A673 (cell line): ENCODE measurements around the gene ING4. TPM values are rescaled to one million over a fixed set of nuclear protein-coding genes. Genes with fewer than 3 reads are reported as not detected.

Source experiments
- BruUV-seq: library from RNA; stranded (reverse); fragments of 400-500 nt; replicated peaks from 2 replicates; lab custom pipeline; 2021; lab: Mats Ljungman, UMichigan
- CTCF ChIA-PET: fragments of 300-600 bp; sonication (Branson Sonifier 250); formaldehyde crosslinking; loops from one replicate; lab custom pipeline; 2022; ENCODE audit warnings: antibody characterized with exemption; lab: Charles Lee
- POLR2A ChIA-PET: fragments of 300-600 bp; sonication (Branson Sonifier 250); formaldehyde crosslinking; loops from one replicate; lab custom pipeline; 2022; ENCODE audit warnings: antibody characterized with exemption; ENCODE audit not compliant: low non-redundant PET; lab: Charles Lee
- DNase-seq: peaks from one replicate; pipeline ENCODE4 v3.0.0-alpha.2; 2015; ENCODE audit warnings: low spot score
- H3K27ac ChIP-seq: fragments of 200-600 bp; sonication (generic); 2 replicates; pipeline ENCODE4 v1.5.1; 2016; ENCODE audit warnings: mixed run types, low read depth, mild to moderate bottlenecking, mixed read lengths, antibody characterized with exemption, low read length; ENCODE audit not compliant: poor library complexity, severe bottlenecking
- H3K27me3 ChIP-seq: fragments of 200-600 bp; sonication (generic); replicated peaks from 2 replicates; pipeline ENCODE4 v1.6.1; 2017; ENCODE audit warnings: mixed run types, low read depth, mild to moderate bottlenecking, mixed read lengths, antibody characterized with exemption, low read length; ENCODE audit not compliant: insufficient read depth, poor library complexity
- H3K36me3 ChIP-seq: fragments of 200-600 bp; sonication (generic); 2 replicates; pipeline ENCODE4 v1.6.1; 2016; ENCODE audit warnings: mixed run types, mild to moderate bottlenecking, mixed read lengths, antibody characterized with exemption, low read length; ENCODE audit not compliant: insufficient read depth, poor library complexity, severe bottlenecking
- H3K4me1 ChIP-seq: fragments of 200-600 bp; sonication (generic); 2 replicates; pipeline ENCODE4 v1.6.1; 2017; ENCODE audit warnings: mixed run types, mild to moderate bottlenecking, mixed read lengths, antibody characterized with exemption, low read length; ENCODE audit not compliant: insufficient read depth, poor library complexity, severe bottlenecking
- H3K4me3 ChIP-seq: fragments of 200-600 bp; sonication (generic); 2 replicates; pipeline ENCODE4 v1.5.1; 2016; ENCODE audit warnings: low read depth, mixed run types, mild to moderate bottlenecking, mixed read lengths, low read length; ENCODE audit not compliant: poor library complexity, severe bottlenecking
- H3K9me3 ChIP-seq: fragments of 200-600 bp; sonication (generic); 2 replicates; pipeline ENCODE4 v1.6.1; 2016; ENCODE audit warnings: mixed run types, low read depth, mild to moderate bottlenecking, mixed read lengths, antibody characterized with exemption, low read length; ENCODE audit not compliant: poor library complexity, severe bottlenecking
- EZH2 ChIP-seq: fragments of 200-600 bp; sonication (generic); IDR thresholded peaks from 2 replicates; pipeline ENCODE4 v1.6.1; 2017; ENCODE audit warnings: borderline replicate concordance, low read depth, mild to moderate bottlenecking, mixed read lengths, antibody characterized with exemption, low read length; ENCODE audit not compliant: poor library complexity, severe bottlenecking
- intact Hi-C: fragments of 100-400 bp; cut with micrococcal nuclease; formaldehyde crosslinking; loops from one replicate; pipeline ENCODE4 v1.10.0; 2022; ENCODE audit not compliant: unreplicated experiment
- total RNA-seq: library from RNA; stranded (reverse); gene quantifications from 2 replicates; pipeline ENCODE4 v1.2.3, GENCODE V29; 2021
- TF ChIP-seq, protein P1 (sequence below): fragments of 300-800, 200-600 bp; sonication (generic); conservative IDR thresholded peaks from 2 replicates; pipeline ENCODE4 v1.5.1; 2017; ENCODE audit warnings: low read depth, mild to moderate bottlenecking, antibody characterized with exemption, low read length, moderate library complexity, mixed read lengths

ING4 gene
- total RNA-seq, 1 experiment from 2014 or later: 21.4 TPM

DNA sequence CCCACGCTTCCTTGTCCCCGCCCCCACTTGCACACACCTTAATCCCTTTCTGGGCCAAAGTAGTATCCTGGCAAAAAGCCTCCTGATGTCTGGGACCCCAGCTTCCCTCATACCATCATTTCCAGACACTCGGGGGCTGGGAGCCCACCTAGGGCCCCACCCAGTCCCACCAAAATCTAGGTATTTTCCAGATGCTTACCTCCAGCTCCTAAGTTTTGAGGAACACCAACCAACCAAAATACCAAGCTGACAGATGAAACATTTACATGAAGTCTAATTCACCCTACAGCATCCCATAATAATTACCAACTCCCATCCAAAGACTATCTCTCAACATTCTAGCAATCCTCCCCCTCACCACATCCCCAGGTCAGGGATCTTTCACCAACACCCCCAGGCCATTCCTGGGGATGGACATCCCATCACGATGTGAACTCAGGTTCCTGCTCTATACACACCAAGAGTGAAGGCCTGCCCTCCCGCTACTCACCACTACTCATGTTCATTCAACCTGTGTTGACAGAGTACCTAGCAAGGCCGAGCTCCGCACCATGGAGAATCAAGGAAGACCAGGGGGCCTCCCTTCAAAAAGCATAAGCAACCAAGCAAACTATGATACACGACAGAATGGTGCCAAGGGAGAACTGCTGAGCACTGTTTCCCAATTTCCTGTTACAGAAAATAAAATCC lies 54.2 kb downstream of the ING4 start:
- DNase-seq: peak; percentile 51
- POLR2A ChIA-PET: no interaction called here
- Histone ChIP-seq H3K27ac (no peak overlapping the region), H3K4me3 (no peak overlapping the region), H3K36me3 (peaks cover under 1% of the 10 kb centered on the region), H3K4me1 (peaks cover 53% of the 10 kb centered on the region), H3K9me3 (no peaks in the 10 kb centered on the region), H3K27me3 (no peaks in the 10 kb centered on the region)
- BruUV-seq: no TSS peak
- CTCF ChIA-PET: no interaction called here
- TF ChIP-seq, protein P1, sequence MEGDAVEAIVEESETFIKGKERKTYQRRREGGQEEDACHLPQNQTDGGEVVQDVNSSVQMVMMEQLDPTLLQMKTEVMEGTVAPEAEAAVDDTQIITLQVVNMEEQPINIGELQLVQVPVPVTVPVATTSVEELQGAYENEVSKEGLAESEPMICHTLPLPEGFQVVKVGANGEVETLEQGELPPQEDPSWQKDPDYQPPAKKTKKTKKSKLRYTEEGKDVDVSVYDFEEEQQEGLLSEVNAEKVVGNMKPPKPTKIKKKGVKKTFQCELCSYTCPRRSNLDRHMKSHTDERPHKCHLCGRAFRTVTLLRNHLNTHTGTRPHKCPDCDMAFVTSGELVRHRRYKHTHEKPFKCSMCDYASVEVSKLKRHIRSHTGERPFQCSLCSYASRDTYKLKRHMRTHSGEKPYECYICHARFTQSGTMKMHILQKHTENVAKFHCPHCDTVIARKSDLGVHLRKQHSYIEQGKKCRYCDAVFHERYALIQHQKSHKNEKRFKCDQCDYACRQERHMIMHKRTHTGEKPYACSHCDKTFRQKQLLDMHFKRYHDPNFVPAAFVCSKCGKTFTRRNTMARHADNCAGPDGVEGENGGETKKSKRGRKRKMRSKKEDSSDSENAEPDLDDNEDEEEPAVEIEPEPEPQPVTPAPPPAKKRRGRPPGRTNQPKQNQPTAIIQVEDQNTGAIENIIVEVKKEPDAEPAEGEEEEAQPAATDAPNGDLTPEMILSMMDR: no peak
- TF ChIP-seq EZH2: no peak
- intact Hi-C loops: no loop called here

DNA sequence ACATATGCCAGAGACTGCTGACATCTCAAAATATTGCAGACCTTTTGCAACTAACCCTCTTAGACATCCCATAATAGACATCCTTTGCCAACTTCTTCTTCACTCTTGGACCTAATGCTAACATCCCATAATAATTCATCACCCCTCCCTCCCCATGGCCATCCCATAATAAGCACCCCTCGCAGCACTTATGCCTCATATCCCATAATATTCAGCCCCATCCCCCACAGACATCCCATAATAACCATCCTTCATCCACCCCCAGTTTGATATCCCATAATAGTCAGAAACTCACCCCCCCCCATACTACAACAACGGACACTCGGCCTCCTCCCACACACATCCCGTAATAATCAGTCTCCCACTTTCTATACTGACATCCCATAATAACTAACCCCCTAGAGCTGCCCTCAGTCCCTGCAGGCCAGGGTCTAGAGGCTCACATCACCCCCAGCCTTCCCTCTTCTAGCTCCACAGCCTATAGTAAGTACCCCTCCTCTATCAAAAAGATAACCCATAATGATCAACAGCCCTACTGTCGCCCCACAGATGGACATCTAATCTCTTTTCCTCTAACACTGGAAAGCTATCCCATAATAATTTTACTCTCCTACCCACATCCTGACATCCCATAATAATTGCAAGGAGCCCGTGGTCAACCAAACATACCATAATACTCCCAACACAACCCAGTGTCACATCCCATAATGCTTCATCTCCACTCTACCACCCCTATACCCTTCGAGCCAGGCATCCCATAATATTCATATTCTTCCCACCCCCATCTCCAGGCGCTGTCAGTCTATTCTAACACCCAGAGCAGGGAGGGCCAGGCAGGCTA lies 54.9 kb downstream of the ING4 start:
- H3K4me3 ChIP-seq: no peak overlapping the region
- ChIA-PET POLR2A (no interaction called here), CTCF (interaction anchor here (0.6 kb wide), 1 partner anchor 171 kb away, joined by 3 read pairs; no protein-coding TSS in a partner anchor)
- intact Hi-C loops: loop anchor here (2.0 kb wide), 1 partner anchor 81 kb away; the partner anchor contains the start of gene ZNF384
- TF ChIP-seq, protein P1: no peak
- peaks cover 3% of the 10 kb centered on the region for H3K36me3 ChIP-seq
- DNase-seq: peak; percentile 83
- no peaks in the 10 kb centered on the region for H3K27me3 ChIP-seq
- peak overlapping the region; percentile 74 for H3K27ac ChIP-seq
- peaks cover 55% of the 10 kb centered on the region for H3K4me1 ChIP-seq
- H3K9me3 ChIP-seq: no peaks in the 10 kb centered on the region
- no TSS peak for BruUV-seq

GRCh38 chr12:6606331-6607131 lies 56.4 kb downstream of the ING4 start:
- Histone ChIP-seq H3K36me3 (peaks cover 17% of the 10 kb centered on the region), H3K9me3 (no peaks in the 10 kb centered on the region), H3K27me3 (no peaks in the 10 kb centered on the region), H3K4me1 (peaks cover 48% of the 10 kb centered on the region), H3K4me3 (peak overlapping the region; percentile 87), H3K27ac (peak overlapping the region; percentile 90)
- BruUV-seq: no TSS peak
- ChIA-PET POLR2A (interaction anchor here (0.8 kb wide), 1 partner anchor 70 kb away, joined by 8 read pairs; no protein-coding TSS in a partner anchor), CTCF (interaction anchor here (0.7 kb wide), 1 partner anchor 42 kb away, joined by 4 read pairs; no protein-coding TSS in a partner anchor)
- intact Hi-C loops: loop anchor here (2.0 kb wide), 1 partner anchor 82 kb away; the partner anchor contains the start of gene ZNF384
- peak; percentile 29 for DNase-seq
- no peak for TF ChIP-seq EZH2
- TF ChIP-seq, protein P1: no peak
